ENCODE measurements around the gene EIF3J. TPM values are rescaled to one million over a fixed set of nuclear protein-coding genes. Genes with fewer than 3 reads are reported as not detected.
A peak's percentile ranks its signal among the peaks of the same experiment; 100 is the strongest.

The EIF3J gene
- total RNA-seq, 2 experiments from 2014 or later = 70.6 to 87.8 TPM

DNA sequence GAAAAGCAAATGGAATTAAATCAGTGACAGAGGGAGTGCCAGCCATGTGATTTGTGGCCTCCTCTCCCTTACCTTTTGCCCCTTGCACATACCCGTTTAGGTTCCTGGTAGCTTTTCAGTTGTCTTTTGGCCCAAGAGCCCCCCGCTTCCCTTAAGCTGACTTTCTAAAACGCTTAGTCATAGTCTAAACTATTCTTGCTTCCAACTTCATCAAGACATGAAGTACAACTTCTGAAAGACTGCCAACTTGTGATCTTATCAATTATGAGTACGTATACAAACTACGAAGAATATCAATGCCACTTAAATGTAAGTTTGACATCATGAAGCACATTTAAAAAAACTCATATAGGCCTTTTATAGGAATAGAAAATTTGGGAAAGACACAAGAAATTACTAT, 61.9 kb downstream of the EIF3J start:
- POLR2A ChIA-PET = interaction anchor here (1.0 to 5.4 kb wide), 8 partner anchors 9 to 137 kb away, joined by 3 to 49 read pairs (median 18); partner anchors contain the start of genes B2M, PATL2, SPG11 and TRIM69
- CTCF ChIA-PET = interaction anchor here (0.6 to 9.1 kb wide), 6 partner anchors 23 to 138 kb away, joined by 4 to 110 read pairs (median 6); partner anchors contain the start of genes B2M, PATL2, SPG11 and TRIM69
- no peak for DNase-seq
- Mint-ChIP-seq H3K9me3 (no peaks in the 10 kb centered on the region), H3K27ac (peak overlapping the region; percentile 77), H3K4me1 (peaks cover 38% of the 10 kb centered on the region), H3K4me3 (no peak overlapping the region), H3K36me3 (ENCODE audit: low read depth) (peaks cover 55% of the 10 kb centered on the region), H3K27me3 (no peaks in the 10 kb centered on the region)

DNA sequence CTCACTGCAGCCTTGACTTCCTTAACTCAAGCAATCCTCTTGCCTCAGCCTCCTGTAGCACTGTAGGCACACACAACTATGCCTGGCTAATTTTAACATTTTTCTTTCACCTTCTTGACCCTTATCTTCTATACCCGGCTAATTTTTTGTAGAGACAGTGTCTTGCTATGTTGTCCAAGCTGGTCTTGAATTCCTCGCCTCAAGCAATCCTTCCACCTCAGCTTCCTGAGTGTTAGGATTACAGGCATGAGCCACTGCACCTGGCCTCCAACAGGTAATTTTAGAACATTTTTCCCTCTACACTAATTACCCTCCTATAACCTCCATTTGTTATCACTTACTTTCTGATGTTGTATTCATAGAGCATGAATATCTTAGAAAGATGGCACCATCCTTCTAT, 66.2 kb downstream of the EIF3J start:
- POLR2A ChIA-PET = interaction anchor here (0.8 kb wide), 1 partner anchor 109 kb away, joined by 3 read pairs; no protein-coding TSS in a partner anchor
- CTCF ChIA-PET = interaction anchor here (0.8 kb wide), 1 partner anchor 11 kb away, joined by 3 read pairs; no protein-coding TSS in a partner anchor
- Mint-ChIP-seq H3K36me3 (ENCODE audit: low read depth) (peaks cover 54% of the 10 kb centered on the region), H3K27ac (no peak overlapping the region), H3K9me3 (no peaks in the 10 kb centered on the region), H3K4me3 (no peak overlapping the region), H3K27me3 (no peaks in the 10 kb centered on the region), H3K4me1 (peaks cover 9% of the 10 kb centered on the region)
- DNase-seq = no peak

DNA sequence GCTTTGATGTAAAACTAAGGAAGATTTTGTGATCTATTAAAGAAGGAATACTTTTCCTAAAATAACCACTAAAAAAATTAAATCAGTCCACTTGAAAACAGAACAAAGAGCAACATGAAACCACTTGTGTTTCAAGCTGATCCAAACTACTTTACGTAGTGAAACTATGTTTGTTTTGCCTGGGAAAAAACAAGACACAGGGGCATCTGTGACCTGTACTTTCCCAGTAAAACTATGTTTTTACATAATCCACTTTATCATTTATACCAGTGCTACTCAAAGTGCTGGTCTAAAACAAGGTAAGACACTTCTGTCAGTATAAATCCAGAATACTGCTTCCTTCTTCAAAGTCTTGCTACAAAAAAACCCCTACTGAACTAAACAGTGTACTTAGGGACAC, 69.8 kb downstream of the EIF3J start:
- Mint-ChIP-seq H3K4me3 (no peak overlapping the region), H3K27me3 (no peaks in the 10 kb centered on the region), H3K36me3 (ENCODE audit: low read depth) (peaks cover 61% of the 10 kb centered on the region), H3K27ac (no peak overlapping the region), H3K9me3 (no peaks in the 10 kb centered on the region), H3K4me1 (no peaks in the 10 kb centered on the region)
- DNase-seq = no peak
- ChIA-PET POLR2A (no interaction called here), CTCF (interaction anchor here (0.9 kb wide), 1 partner anchor 14 kb away, joined by 3 read pairs; no protein-coding TSS in a partner anchor)

Other genes with a start within 250 kb of the EIF3J start
- gene GOLM2, start 248.4 kb upstream of the EIF3J start, total RNA-seq = 10 to 100 TPM; 48.7 to 53.4 TPM
- 10 to 100 TPM; 64.9 to 66.7 TPM for gene CTDSPL2, start 109.5 kb upstream of the EIF3J start, total RNA-seq
- 10 to 100 TPM; 76.9 to 84.4 TPM for gene SPG11, start 126.5 kb downstream of the EIF3J start, total RNA-seq
- gene PATL2, start 174.2 kb downstream of the EIF3J start, total RNA-seq = 10 to 100 TPM; 36.3 to 36.8 TPM
- 1,000 to 10,000 TPM; 9,723 to 9,975 TPM for gene B2M, start 174.4 kb downstream of the EIF3J start, total RNA-seq
- 10 to 100 TPM; 83.4 to 88.2 TPM for gene TRIM69, start 199.4 kb downstream of the EIF3J start, total RNA-seq